ENCODE measurements around the gene OXSR1. TPM values are rescaled to one million over a fixed set of nuclear protein-coding genes. Genes with fewer than 3 reads are reported as not detected.
A peak's percentile ranks its signal among the peaks of the same experiment; 100 is the strongest.

Gene OXSR1
- total and polyA plus RNA-seq, 2 of the 13 experiments (the other 11 are each of a cell fraction or from before 2014, with no cell fraction given): 27.4 to 32.6 TPM

GRCh38 chr3:38136777-38137614, 28.3 kb upstream of the OXSR1 start, which contains the start of gene ACAA1 (continued):
- TF ChIP-seq TFDP2 (CRISPR knock-in tag; IDR thresholded peaks at IDR 0.05): no peak
- TF ChIP-seq ZNF687 (CRISPR knock-in tag; IDR thresholded peaks at IDR 0.05): peak; percentile 82
- peak; percentile 32 for TF ChIP-seq NR2C2 (CRISPR knock-in tag; IDR thresholded peaks at IDR 0.05; ENCODE audit: borderline replicate concordance)
- no peak for TF ChIP-seq MBD4 (IDR thresholded peaks at IDR 0.05; ENCODE audit: borderline replicate concordance, low read length)
- TF ChIP-seq SOX6 (IDR thresholded peaks at IDR 0.05): no peak
- TF ChIP-seq SOX6 (CRISPR knock-in tag; IDR thresholded peaks at IDR 0.05): no peak; the same call in 1 of the 2 replicates
- TF ChIP-seq MYNN (CRISPR knock-in tag; IDR thresholded peaks at IDR 0.05; ENCODE audit: low read depth): no peak
- TF ChIP-seq RCOR2 (CRISPR knock-in tag; IDR thresholded peaks at IDR 0.05): no peak
- TF ChIP-seq ZNF570 (CRISPR knock-in tag; IDR thresholded peaks at IDR 0.05; ENCODE audit: borderline replicate concordance): no peak; the same call in 1 of the 2 replicates
- TF ChIP-seq ZFP62 (CRISPR knock-in tag; IDR thresholded peaks at IDR 0.05): no peak
- no peak for TF ChIP-seq AGO1 (IDR thresholded peaks at IDR 0.05; ENCODE audit: low read depth, low read length, poor library complexity, severe bottlenecking)
- TF ChIP-seq SP1 (IDR thresholded peaks at IDR 0.05): no peak
- TF ChIP-seq SP1 (CRISPR knock-in tag; IDR thresholded peaks at IDR 0.05): peak; percentile 52
- TF ChIP-seq UBTF (CRISPR knock-in tag; IDR thresholded peaks at IDR 0.05): peak; percentile 78; the same call in 1 of the 2 replicates
- TF ChIP-seq KDM1A (CRISPR knock-in tag; IDR thresholded peaks at IDR 0.05): no peak
- 0 out of 2 replicates have a peak, but pooled peaks have one; percentile 43 for TF ChIP-seq ZNF317 (CRISPR knock-in tag; IDR thresholded peaks at IDR 0.05)
- TF ChIP-seq ZGPAT (CRISPR knock-in tag; IDR thresholded peaks at IDR 0.05): peak; percentile 49
- no peak for TF ChIP-seq HMGA1 (CRISPR knock-in tag; conservative IDR thresholded peaks at IDR 0.05)
